NCI-H1436 (cell line): ENCODE results near the gene NPBWR2.

Experiments used
- DNase-seq: peaks from one replicate; lab custom pipeline; 2025; lab: John Stamatoyannopoulos, UW

NPBWR2 gene

DNA sequence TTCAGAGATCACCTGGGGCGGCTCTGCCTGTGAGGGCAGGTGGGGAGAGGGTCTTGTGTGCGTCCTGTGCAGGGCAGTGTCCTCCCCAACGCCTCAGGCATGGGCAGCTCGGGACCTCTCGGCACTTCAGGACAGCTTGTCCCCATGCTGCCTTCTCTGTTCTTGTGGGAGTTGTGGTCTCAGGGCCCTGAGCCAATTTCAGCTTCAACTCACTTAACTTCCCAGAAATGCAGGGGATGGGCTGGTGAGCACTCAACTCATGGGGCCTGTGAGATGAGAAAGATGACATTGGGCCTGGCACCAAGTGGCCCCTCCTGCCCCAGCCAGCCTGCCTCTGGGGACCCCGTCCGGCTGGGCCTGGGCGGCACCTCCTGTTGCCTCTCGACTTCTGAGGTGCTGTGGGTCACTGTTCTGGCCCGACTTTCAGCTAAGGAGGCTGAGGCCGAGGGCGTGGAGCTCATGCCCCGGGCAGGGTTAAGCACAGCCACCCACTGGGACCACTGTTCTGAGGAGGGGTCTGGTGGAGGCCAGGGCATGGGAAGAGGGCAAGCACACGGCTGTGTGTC, 34.8 kb downstream of the NPBWR2 start:
- DNase-seq: no peak

DNA sequence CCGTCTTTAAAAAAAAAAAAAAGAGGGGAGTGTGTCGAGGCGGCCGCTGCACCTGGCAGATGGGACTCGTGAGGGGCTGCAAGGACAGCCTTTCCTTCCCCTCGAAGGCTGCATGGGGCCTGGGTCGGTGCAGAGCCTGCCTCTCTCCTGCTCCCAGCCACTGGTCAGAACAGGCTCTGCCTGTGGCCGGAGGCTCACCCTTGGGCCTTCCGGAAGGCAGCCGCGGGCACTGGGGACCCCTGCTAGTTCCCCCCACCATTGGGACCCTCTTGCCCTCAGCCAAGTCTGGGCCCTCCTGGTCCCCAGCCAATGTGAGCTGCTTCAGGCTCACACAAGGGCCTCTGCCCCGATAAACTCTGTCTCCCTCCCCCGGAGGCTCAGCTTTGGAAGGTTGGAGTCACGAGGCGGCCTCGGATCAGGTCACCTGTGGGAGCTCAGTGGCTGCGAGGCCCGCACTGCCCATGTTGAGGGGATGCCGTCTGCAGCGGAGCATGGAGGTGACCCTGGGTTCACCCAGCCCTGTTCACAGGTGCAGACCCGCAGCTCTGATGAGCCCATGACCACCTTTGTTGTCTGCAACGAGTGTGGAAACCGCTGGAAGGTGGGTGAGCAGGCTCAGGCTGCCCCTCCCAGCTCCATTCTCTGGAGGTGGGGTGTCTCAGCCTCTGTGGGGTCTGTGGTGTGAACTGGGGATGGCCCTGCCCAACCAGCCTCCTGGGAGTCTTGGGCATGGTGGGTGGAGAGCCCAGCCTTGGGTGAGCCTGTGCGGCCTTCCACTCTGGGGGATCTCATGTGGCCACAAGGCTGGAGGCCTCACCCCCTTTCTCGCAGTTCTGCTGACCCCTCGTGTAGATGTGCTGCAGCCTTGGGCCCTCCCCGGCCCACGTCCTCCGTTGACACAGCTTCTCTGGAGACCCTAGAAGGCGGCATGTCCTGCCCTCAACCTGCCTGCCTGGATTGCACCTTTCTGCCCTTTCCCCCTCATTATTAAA, 35.7 kb downstream of the NPBWR2 start:
- no peak for DNase-seq

GRCh38 chr20:64070244-64070993, 36.9 kb downstream of the NPBWR2 start:
- no peak for DNase-seq

DNA sequence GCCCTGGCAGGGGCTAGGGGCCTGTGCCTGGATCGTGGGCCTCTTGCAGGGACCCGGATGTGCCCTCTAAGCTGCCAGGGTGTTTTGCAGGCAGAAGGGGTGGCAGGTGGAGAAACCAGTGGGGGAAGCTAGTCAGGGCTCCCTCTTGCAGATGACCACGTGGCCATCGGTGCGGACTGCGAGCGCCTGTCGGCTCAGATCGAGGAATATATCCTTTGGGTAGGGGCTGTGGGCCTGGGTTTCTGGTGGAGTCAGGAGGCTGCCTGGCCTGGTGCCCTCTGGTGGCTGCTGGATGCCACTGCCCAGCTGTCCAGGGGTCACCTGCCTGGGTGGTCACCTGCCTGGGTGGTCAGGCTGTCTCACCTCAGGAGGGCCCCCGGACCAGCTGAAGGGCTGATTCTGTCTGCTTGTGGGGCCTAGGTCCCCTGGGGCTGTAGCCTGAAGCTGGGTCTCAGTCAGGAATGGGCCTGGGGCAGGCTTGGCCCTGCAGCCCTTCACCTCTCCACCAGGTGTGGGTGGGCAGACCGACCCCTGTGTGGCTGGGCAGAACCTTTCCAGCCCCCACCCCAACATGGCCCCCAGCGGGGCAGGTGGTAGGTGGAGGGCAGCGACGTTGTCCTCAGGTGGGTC, 37.6 kb downstream of the NPBWR2 start:
- no peak for DNase-seq

DNA sequence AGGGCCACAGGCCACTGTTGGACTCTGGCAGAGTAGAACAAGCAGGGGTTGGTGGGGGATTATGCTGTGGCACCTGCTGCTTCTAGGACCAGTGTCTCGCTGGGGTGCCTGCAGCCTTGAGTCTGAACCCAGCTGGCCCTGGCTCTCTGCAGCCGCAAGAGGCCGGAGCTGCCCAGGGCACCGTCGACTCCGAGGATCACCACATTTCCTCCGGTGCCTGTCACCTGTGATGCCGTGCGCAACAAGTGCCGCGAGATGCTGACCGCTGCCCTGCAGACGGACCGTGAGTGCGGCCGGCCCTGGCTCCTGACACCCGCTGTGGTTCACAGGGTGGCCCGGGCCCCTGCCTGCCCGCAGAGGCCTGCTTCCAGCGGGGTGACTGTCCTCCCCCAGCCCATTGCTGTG, 38.2 kb downstream of the NPBWR2 start:
- no peak for DNase-seq

DNA sequence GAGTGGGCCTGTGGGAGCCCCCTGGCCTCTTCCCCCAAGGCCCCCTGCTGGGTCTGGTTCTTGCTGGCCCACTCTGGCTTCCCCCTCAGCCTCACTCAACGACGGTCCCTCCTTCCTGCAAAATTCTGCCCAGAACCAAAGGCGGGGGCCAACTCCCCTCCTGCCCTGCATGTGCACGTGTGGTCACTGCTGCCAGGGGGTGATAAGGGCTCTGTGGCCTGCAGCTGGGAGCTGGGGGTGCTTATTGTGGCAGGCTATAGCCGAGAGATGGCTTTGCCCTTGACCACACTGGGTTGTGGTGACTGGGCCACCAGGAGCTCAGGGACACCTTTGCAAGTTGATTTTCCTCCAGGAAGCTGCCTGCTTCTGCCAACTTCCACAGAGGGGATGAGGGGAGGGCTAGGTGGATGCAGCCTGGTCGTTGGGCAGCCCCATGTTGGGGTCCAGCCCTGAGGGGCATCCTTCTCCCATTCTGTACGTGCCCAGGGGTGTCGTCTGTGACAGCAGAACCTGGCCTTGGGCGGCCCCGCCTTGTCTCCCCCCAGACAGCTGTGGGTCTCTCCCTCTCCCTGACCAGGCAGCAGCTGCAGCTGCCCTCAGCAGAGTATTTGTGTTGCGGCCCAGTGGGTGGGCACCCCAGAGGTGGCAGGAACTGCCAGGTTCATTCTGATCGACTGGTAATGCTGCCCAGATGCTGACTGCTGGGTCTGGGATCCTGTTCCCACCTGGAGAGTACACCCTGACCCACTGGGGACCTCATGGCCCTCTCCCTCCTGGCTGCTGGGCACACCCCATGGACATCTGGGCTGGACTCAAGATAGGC, 38.8 kb downstream of the NPBWR2 start:
- DNase-seq: no peak

GRCh38 chr20:64067733-64068307, 39.5 kb downstream of the NPBWR2 start:
- no peak for DNase-seq

- no peak for DNase-seq
Measured at GRCh38 chr20:64067005-64067632, 40.2 kb downstream of the NPBWR2 start.

GRCh38 chr20:64065974-64066343, 41.4 kb downstream of the NPBWR2 start:
- no peak for DNase-seq

DNA sequence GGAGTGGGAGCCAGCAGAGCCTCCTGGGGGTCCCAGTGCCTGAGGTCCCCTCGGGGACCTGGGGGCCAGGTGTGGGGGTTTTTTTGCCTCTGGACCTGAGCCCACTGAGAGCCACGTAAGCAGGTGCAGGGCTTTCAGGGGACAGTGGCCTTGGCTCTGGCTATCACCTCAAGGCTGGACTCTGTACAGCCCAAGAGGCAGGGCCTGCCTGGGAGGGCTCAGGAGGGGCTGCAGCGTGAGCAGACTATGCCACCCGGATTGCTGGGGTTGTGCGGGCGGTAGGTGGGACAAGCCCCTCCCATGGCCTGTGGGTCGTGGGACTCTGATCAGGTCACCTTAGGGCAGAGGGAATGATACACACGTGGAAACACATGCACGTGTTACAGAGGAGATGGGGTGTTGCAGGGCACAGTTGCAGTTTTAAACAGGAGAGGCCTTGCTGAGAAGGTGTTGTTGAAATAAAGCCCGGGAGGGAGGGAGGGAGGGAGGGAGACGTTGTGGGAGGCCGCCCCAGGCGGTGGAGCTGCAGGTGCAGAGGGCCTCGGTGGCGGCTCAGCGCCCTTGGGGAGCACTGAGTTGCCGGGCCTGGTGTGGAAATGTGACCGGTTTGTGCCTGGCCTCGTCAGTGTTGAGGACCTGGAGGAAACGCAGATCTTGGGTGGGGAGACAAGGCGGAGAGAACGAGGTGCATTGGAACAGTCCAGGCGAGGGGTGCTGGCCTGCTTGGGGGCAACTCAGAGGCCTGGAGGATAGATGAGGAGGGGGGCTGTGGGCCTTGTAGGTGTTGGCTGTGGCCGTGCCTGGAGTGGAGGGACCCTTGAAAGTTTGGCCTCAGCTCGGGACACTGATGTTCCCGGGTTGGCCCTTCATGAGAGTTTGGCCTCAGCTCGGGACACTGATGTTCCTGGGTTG, 42.0 kb downstream of the NPBWR2 start:
- no peak for DNase-seq

DNA sequence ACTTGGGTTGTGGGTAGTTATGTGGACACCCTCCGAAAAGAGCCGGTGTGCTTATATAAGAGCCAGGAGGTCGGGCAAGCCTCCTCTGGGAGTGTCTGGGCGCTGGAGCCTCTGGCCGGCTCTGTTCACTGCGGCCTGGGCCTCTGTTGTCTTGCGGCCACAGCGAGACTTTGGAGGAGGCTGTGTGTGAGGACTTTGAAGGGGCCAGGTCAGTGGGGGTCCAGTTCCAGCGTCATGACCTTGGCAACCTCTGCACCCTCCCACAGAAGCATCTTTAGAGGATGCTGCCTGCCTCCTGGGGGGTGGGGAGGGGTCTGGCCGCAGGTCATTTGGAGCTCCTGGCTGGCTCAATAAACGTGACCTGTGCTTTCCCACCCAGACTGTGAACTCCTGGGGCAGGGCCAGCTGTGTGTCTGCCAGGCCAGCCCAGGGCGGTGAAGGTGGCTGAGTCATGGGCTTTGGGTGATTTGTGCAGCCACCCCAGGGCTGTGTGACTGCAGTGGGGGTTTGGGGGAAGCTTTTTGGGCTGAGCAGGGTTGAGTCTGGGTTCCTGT, 43.1 kb downstream of the NPBWR2 start:
- no peak for DNase-seq

DNA sequence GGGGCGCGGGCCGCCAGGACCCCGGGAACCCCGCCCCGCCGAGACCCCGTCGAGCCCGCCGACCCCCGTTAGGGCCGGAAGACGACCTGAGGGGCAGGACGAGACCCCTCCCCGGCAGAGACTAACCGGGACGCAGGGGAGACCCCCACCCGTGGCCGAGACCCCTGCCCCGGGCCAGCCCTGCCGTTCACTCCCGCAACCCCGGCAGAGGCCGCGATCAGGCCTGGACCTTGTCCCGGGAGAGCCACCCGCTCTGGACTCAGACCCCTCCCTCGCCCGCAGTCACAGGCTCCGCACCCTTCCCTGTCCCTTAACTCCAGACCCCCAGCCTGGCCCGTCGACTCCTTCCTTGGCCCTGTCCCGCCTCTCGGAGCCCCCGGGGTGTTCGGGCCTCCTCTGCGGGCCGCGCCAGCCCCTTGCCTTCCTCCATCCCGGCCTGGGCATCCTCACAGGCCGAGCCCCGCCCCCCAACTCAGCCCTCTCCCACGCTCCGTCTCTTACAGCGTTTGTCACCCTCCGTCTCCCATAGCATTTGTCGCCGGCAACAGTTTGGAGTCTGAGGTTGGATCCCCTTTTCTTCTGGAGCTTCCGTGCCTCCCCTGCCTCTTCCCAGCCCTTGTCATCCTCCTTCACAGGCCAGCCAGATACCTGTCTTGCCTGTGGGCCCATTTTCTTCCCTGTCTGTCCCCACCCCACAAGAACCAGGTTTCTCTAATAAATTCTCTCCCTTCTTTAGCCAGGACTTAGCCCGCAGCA, 43.8 kb downstream of the NPBWR2 start:
- no peak for DNase-seq

GRCh38 chr20:64062596-64063388, 44.6 kb downstream of the NPBWR2 start, which contains the start of gene TCEA2:
Gene TCEA2 (plus strand): TSS chr20:64063198. CDS start chr20:64063313, 115 bp downstream.
- DNase-seq: peak; percentile 91

GRCh38 chr20:64062276-64062595, 45.1 kb downstream of the NPBWR2 start:
- DNase-seq: no peak

DNA sequence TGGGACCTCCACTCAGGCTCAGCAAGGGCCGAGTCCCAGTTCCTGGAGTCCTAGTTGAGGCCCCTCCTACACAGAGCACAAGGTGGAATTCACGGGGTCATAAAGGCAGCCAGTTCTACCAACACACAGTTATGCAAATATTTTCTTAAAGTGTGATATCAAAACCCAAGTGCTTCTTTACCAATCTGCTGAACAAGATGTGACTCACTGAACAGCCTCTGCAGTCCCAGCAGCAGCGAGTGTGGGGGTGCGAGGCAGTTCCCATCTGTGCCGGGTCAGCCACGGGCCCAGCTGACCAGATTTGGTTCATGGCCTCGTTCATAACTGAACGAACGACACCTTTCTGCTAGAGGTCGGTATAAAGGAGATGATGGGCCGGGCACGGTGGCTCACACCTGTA, 48.8 kb downstream of the NPBWR2 start:
- DNase-seq: no peak

DNA sequence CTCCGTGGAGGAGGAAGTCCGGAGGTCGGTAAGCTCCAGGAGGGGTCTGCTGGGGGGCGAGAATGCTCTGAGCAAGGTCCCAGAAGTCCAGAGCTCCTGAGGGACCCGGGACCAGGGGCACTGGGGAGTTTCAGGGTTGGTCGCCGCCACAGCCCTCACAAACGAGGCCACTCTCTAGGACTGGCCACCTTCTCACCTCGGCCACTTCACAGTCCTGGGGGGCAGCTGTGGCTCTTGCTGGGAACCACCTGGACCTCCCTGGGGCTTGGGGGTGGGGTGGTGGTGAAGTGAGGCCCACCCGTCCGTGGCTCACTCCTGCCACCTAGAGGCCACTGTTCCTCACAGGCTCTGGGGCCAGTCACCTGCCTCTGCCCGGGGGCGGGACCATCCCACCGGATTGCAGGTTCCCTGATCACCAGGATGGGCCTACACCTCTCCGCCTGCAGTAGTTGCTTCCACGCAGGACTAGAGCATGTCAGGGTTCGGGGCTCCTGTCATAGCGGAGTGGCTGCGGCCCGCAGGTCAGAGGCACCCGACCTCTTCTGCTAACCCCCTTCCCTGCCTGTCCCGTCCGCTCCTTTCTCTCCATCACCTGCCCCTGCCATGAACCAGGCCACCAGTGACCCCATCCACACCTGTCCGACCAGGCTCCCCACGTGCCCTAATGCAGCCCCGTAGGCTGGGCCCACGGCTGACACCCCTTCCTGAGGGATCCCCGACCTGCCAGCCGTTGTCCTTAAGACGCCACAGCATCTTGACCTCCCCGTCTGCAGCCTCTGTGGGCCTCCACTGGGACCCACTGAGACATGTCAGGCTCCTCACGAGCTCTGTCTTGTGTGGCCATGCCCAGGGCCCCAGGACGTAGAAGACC, 49.5 kb downstream of the NPBWR2 start:
- DNase-seq: peak; percentile 69
